ENCODE measurements around the gene CCDC127. TPM values are rescaled to one million over a fixed set of nuclear protein-coding genes. Genes with fewer than 3 reads are reported as not detected.
"Not testable (repeated sequence)": the region's sequence is repeated elsewhere in the genome, so short reads cannot be mapped to it uniquely, and the experiment has no call there.

CCDC127 gene
- total RNA-seq, 1 donor from 2014 or later = 7.0 TPM

DNA sequence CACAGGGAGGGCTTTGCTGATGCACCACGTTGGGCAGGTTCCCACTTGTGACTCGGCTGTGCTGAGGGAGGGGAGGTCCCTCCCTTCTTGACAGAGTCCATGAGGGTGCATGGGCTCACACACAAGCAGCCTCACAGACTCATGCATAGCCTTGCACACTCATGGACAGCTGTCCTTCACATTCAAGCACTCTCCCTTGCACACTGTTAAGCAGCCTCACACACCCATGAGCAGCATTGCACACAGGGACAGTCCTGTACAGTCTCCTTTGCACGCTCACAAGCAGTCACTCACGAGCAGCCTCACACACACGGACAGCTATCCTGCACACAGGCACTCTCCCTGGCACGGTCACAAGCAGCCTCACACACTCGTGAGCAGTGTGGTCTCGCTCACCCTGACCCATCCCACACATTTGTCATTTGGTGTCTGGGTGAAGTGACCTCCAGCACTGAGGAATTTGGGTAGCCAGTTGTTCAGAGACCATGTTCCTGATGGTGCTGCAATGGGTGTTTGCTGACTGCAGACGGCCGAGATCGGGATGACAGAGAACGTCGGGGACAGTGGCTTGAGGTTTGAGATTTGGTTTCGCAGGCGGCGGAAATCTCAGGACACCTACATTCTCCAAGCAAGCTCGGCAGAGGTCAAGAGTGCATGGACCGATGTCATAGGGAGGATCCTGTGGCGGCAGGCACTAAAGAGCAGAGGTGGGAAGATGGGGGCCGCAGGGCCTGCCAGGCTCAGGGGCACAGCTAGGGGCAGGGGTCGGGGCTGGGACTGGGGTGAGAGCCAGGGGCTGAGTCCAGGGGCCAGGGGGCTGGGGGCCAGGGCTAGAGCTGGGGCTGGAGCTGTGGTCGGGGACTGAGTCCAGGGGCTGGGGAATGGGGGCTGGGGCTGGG, 44.3 kb downstream of the CCDC127 start:
- DNase-seq (ENCODE audit: low spot score) = no peak

DNA sequence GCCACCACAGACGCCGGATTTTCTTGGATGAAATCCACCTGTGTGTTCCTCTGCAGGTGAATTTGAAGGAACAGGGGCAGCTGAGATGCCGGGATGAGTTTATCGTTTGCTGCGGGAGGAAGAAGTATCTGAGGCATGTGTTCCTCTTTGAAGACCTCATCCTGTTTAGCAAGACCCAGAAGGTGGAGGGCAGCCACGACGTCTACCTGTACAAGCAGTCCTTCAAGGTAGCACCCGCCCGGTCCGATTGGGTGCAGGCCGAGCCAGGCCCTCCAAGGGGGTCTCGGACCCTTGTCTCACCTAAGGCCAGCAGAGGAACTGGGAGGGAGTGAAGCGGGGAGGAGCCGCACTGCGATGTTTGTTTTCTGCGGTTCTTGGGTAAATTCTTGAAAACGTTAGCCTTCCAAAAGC, 45.1 kb downstream of the CCDC127 start:
- DNase-seq (ENCODE audit: low spot score) = no peak

DNA sequence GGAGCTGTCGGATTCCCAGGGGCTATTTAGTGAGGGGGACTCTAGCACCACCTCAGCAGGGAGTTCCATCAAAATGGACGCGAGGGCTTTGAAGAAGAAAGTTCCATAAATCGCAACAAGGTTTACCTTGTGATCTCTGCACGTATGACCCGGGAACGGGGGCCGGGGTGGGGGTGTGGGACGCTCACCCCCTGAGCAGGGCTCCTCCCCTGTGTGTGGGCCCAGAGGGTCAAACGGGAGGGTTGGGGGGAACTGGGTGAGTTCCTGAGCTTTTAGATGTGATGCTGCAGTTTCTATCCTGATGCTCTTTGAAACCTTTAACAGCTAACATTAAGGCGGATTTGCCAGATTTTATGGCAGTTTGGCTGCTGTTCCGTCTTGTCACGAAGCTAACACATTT, 45.5 kb downstream of the CCDC127 start:
- DNase-seq (ENCODE audit: low spot score) = no peak

DNA sequence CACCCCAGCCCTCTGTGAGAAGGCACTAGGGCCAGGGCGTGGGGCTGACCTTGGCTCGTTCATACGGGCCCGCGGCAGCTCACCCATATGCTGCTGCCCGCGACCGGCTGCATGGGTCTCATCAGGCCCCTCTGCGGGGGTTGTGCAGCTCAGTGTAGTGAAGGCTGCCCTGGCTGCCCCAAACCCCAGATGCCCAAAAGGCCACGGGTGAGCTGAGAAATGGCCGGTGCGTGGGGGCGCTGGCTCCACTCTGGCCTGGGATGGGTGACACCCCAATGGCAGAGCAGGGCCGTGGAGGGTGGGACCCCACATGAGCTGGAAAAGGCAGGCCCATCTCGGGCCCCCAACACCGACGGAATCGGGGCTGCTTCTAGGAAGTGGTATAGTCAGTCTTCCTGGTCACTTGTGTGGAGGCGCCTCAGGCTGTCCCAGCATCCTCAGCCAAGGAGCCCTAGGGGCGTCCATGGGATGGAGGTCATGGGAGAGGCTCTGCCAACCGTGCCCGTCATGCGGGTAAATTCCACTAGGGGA, 46.1 kb downstream of the CCDC127 start:
- no peak for DNase-seq (ENCODE audit: low spot score)

DNA sequence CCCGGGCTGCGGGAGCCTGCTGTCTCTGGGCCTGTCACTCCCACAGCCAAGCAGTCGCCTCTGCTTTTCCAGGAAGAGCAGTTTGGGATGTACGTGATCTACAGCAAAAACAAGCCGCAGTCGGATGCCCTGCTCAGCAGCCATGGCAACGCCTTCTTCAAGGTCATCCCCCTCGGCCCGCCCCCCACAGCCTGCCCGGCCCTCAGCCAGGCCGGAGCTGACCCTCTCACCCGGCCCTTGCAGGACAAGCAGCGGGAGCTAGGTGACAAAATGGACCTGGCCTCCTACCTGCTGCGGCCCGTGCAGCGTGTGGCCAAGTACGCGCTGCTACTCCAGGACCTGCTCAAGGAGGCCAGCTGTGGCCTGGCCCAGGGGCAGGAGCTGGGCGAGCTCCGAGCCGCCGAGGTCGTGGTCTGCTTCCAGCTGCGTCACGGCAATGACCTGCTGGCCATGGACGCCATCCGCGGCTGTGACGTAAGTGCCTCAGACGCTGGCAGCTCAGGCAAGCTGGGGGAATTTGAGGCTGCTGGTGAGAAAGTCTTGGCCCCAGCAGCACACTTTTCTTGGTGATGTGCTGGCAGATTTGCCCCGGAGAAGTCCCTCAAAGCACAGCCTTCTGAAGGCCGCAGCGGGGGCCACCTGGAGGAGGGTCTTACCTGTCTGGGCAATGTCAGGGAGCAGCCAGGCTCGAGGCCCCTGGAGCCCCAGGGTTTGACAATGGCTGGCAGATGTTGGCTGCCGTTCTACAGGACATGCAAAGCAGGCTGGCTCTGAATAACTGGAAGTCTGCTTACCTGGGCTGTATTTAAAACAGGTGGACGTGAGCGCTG, 46.8 kb downstream of the CCDC127 start:
- DNase-seq (ENCODE audit: low spot score) = no peak

DNA sequence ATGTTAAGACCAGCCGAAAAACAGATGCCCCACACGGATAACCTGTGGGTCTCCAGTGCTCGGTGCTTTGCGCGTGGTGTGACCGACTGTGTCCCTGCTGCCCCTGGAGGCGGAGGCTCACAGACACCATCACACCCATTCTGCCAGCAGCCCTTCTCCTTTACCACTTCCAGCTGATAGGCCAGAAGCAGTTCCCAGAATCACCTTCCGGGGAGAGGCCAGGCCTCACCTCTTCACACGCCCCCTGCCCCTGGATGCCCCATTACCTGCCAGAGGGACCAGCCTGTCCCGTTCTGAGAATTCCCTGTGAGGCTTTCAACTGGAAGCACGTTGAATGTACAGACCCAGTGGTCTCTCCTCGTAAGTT, 48.2 kb downstream of the CCDC127 start:
- no peak for DNase-seq (ENCODE audit: low spot score)

DNA sequence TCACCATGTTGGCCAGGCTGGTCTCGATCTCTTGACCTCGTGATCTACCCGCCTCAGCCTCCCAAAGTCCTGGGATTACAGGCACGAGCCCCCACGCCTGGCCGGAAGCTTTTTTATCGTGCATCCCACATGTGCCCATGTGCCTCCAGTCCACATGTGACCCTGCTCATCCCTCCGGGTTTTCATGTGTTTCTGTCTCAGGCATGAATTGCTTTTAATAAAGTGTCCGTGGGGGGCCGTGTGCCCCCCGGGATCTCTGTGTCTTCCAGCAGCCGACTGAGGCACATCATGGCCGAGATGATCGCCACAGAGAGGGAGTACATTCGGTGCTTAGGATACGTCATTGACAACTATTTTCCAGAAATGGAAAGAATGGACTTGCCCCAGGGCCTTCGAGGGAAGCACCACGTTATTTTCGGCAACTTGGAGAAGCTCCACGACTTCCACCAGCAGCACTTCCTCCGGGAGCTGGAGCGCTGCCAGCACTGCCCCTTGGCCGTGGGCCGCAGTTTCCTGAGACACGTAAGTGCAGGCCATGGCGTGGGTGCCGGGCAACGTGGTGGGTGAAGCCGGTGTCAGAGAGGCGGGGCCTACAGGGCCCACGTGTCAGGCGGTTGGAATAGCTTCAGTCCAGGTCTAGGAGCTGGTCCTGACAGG, 48.8 kb downstream of the CCDC127 start:
- DNase-seq (ENCODE audit: low spot score) = peak; percentile 63

DNA sequence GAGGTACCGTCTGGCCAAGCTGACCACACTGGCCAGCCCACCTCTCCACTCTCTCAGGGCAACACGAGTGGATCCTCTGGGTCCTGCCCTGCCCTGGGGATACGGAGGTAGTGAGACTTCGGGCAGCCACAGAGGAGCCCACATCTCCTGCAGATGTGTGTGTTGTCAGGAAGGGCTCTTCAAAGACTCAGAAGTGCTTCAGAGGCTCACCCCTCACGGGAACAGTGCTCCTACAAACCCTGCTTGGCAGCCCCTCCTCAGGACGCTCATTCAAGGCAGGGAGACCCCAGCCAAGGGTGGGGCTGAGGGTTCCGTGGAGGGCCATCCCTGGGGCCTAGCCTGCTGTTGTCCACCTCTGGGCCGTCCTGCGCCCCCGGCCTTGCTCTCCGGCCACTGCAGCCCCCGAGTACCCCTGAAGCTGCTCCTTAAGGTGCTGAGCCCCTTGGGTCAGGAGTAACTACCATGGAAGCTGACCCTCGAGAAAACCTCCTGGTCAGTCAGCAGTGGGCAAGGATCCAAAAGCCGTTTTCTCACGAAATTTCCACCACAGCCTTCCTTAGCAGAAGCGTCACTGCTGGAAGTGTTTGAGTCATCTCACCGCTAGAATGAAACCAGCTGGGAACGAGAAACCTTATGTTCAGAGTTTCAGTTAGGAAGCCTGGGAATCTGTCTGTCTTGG, 49.8 kb downstream of the CCDC127 start:
- DNase-seq (ENCODE audit: low spot score) = no peak

DNA sequence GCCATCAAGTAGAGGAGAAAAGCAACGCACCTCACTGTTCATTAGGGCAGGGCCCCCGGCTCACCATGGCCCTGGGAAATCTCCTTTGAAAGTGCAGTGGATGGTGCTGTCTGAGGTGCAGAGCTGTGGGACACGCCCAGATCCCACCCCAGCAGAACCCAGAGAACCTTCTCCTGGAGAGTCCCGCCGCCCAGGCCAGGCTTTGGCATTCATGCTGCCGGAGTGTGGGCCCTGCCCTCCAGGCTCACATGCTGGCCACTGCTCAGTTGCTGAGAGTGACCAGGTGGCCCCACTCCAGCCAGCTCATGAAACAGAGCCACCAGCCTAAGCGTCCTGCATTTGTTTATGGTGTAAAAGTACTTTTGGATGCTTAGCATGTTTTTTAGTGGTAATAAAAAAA, 50.4 kb downstream of the CCDC127 start:
- DNase-seq (ENCODE audit: low spot score) = no peak

DNA sequence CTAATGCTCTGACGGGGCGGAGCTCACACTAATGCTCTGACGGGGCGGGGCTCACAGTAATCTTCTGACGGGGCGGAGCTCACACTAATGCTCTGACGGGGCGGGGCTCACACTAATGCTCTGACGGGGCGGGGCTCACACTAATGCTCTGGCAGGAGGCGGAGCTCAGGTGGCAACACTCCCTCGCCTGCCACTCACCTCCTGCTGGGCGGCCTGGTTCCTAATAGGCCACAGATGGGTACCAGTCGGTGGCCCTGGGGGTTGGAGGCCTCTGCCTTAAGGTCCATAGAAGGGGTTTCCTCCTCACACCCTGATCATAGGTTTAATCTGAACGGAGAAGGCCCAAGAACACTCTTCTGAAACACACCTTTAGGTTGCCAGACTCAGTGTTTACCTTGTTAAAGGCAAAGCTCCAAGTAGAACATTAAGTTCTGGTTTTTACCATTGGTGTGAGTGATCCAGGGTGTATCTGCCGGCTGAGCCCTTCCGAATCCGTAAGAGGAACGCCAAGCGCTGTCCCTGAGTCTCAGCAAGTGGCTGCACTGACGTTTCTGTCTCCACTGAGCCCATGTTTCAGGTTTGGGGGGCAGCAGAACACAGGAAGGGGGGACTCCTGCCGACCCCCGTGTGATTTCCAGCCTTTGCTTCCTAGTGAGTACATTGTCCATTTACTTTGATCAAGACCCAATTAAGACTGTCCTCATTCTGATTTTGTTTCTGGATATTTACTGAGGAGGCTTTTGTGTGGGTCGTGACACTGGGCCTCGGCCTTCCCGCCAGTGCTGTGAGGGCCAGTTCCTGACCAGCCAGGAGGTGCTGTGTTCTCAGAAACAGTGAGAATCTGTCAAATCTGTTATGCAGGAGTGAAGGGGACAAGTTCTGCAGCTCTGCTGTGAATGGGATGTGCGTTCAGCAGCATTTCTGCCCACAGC, 51.2 kb downstream of the CCDC127 start:
- DNase-seq (ENCODE audit: low spot score) = no peak

DNA sequence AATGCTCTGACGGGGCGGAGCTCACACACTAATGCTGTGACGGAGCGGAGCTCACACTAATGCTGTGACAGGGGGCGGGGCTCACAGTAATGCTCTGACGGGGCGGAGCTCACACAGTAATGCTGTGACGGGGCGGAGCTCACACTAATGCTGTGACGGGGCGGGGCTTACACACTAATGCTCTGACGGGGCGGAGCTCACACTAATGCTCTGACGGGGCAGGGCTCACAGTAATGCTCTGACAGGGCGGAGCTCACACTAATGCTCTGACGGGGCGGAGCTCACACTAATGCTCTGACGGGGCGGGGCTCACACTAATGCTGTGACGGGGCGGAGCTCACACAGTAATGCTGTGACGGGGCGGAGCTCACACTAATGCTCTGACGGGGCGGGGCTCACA, 53.2 kb downstream of the CCDC127 start:
- DNase-seq (ENCODE audit: low spot score) = not testable (repeated sequence)

DNA sequence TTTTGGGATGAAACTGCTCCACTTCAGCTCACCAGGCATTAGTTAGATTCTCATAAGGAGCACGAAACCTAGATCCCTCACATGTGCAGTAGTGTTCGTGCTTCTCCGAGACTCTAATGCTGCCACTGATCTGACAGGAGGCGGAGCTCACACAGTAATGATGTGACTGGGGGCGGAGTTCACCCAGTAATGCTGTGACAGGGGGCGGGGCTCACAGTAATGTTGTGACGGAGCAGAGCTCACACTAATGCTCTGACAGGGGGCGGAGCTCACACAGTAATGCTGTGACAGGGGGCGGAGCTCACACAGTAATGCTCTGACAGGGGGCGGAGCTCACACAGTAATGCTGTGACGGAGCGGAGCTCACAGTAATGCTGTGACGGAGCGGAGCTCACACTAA, 53.7 kb downstream of the CCDC127 start:
- DNase-seq (ENCODE audit: low spot score) = no peak

DNA sequence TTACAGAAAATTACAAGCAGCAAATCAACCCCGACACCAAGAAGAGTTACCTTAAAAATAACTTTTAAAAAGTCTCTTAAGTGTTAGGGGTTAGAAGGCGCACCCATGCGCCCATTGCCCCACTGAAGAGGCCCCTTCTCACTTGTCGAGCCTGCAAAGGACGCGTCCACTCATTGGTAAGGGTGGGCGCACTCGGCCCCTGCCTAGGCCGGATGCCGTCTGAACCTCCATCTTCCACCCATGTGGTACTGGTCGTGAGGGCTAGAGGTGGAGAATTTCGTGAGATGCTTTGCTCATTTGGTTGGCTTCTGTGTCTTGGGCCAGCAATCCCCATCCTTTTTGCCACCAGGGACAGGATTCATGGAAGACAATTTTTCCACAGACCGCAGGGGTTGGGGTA, 54.1 kb downstream of the CCDC127 start:
- no peak for DNase-seq (ENCODE audit: low spot score)

DNA sequence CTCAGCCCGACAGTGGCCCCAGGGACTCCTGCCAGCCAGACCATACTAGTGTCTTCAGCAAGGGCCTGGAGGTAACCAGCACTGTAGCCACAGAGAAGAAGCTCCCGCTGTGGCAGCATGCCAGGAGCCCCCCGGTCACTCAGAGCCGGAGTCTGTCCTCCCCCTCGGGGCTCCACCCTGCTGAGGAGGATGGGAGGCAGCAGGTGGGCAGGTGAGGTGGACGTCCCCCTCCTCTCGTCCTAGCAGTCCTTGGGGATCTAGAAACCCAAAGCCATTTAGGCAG, 54.7 kb downstream of the CCDC127 start:
- no peak for DNase-seq (ENCODE audit: low spot score)

DNA sequence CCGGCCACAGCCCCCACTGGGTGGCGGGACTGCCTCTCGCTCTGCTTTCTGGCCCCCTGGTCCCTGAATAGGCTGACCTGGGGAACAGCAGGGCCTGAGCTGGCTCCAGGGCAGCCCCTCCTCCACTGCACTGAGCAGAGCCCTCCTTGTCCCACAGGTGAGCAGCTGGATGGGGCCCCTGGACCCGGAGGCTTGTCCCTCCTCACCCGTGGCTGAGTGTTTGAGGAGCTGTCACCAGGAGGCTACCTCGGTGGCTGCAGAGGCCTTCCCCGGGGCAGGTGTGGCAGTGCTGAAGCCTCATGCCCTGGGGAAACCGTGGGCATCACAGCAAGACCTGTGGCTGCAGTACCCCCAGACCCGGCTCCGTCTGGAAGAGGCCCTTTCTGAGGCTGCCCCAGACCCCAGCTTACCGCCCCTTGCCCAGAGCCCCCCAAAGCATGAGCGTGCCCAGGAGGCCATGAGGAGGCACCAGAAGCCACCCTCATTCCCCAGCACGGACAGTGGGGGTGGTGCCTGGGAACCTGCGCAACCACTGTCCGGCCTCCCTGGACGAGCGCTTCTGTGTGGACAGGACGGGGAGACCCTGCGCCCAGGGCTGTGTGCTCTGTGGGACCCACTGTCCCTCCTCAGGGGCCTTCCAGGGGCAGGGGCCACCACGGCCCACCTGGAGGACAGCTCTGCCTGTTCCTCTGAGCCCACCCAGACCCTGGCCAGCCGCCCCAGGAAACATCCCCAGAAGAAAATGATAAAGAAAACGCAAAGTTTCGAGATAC, 55.2 kb downstream of the CCDC127 start:
- no peak for DNase-seq (ENCODE audit: low spot score)

DNA sequence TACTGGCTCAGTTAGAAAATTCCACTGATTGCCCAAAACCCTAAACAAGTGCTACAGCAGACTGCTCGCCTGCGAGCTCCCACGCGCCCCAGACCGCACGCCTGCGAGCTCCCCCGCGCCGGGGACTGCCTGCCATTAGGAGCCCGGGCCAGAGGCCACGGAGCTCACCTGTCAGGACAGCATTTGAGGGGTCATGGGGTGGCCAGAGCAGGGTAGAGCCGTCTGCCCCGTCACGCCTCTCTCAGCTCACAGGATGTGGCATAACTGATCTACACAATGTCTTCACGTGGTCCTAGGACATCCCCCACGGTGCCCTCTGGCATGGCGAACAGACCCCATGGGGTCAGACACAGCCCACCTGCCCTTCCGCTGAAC, 55.8 kb downstream of the CCDC127 start:
- DNase-seq (ENCODE audit: low spot score) = no peak

DNA sequence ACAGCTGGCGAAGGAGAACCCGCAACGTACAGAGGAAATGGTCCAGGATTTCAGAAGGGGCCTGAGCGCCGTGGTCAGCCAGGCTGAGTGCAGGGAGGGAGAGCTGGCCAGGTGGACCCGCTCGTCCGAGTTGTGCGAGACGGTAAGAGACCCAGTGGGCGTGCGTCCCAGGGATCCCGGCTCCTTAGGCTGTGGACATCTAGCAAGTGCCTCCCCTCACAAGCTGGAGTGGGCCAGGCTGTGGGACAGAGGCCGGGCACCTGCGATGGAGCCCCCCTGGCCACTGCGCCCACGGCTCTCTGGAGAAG, 56.2 kb downstream of the CCDC127 start:
- DNase-seq (ENCODE audit: low spot score) = no peak

DNA sequence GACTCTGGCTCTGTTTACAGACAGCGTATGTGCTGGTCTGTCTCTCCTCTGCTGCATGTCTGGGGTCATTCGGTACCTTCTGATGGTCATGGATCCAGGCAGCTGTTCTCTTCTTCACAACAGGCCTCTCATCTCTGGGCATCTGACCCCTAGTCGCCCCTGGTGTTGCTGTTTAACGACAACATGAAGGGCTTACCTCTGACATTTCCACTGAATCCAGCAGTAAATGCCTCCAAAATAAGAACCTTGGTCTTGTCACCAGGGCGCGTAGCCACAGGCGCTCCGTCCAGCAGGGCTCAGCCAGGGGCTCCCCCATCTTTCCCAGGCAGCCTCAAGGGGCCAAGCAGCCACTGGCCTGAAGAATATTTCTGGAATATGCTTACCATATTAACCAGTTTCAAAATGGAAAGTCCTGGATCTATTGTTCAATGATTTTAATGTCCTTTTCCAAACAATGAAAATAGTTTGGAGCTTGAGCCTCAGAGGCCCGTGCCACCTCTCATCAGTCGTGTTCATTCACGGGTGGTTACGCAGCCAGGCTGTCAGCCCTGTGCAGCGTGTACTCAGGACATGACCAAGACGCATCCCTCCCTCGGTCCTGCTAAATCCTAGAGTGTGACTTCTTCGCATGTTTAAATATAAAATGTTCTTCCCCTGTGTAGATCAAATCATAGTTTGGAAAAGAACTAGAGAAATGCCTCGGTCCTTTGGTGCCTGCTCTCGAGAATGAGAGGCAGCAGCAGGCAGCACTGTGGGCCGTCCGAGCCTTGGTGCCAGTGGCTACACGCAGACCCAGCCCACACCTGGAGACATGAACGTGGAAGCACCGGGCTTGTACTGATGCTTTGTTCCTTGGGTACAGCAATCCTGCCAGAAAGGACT, 56.8 kb downstream of the CCDC127 start:
- DNase-seq (ENCODE audit: low spot score) = no peak

DNA sequence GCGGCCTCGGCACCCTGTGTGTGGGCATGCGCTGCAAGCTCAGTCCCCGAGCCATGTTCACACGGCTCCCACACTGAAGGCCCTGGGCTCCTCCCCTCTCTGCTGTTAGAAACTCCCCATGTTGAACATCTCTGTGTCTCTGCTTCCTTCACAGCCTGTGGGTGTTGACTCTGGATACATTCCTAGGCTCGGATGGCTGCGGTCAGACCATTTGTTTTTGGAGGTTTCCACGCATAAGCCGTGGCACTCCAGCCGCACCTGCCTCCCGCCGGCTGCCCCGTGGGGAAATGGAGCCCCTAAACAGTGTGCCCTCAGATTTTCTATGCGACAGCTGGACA, 57.8 kb downstream of the CCDC127 start:
- no peak for DNase-seq (ENCODE audit: low spot score)

Data from mucosa of gallbladder (tissue), 1 donor.